Skeletal muscle tissue (tissue), 4 donors: ENCODE data around the gene HMGN4. TPM values are rescaled to one million over a fixed set of nuclear protein-coding genes. Genes with fewer than 3 reads are reported as not detected.
A peak's percentile ranks its signal among the peaks of the same experiment; 100 is the strongest.

Source experiments
- H3K27ac ChIP-seq: one replicate; pipeline ENCODE4 v1.7.0; 2013; ENCODE audit warnings: mild to moderate bottlenecking, low read depth, low read length, inconsistent platforms
- H3K27me3 ChIP-seq, 3 donors: one replicate each; pipeline ENCODE4 v1.7.0; 2013; ENCODE audit warnings: low read length in 3 of 3; ENCODE audit not compliant: control insufficient read depth in 3 of 3, insufficient read depth in 3 of 3
- H3K36me3 ChIP-seq, 3 donors: one replicate each; pipeline ENCODE4 v1.7.0; 2013; ENCODE audit warnings: low read length in 3 of 3; ENCODE audit not compliant: control insufficient read depth in 3 of 3, insufficient read depth in 3 of 3
- H3K4me1 ChIP-seq, 3 donors: one replicate each; pipeline ENCODE4 v1.7.0; 2013; ENCODE audit warnings: low read length in 3 of 3, mild to moderate bottlenecking in 3 of 3; ENCODE audit not compliant: control insufficient read depth in 3 of 3, insufficient read depth in 3 of 3
- H3K4me3 ChIP-seq, 3 donors: one replicate each; pipeline ENCODE4 v1.7.0; 2013; ENCODE audit warnings: low read length in 3 of 3
- H3K9ac ChIP-seq, 3 donors: one replicate each; pipeline ENCODE4 v1.7.0; 2013; ENCODE audit warnings: low read length in 3 of 3, mild to moderate bottlenecking in 3 of 3, moderate library complexity in 2 of 3, low read depth in 1 of 3
- H3K9me3 ChIP-seq, 3 donors: one replicate each; pipeline ENCODE4 v1.7.0; 2013; ENCODE audit warnings: low read length in 3 of 3; ENCODE audit not compliant: control insufficient read depth in 3 of 3
- total RNA-seq: library from RNA; depleted of rRNA; stranded (reverse); fragments of >200 nt; gene quantifications from one replicate; pipeline ENCODE4 v1.2.3, GENCODE V29; 2014
- donor health status: Osteomylitis.

The HMGN4 gene
- total RNA-seq, 1 donor from 2014 or later = 45.9 TPM

GRCh38 chr6:26575494-26575939 lies 37.4 kb downstream of the HMGN4 start:
- H3K4me3 ChIP-seq = no peak overlapping the region
- H3K36me3 ChIP-seq = no peaks in the 10 kb centered on the region
- H3K27me3 ChIP-seq = peaks cover 0 to 6% (median 4%) of the 10 kb centered on the region in 3 donors
- H3K9me3 ChIP-seq = peaks cover 0 to 2% (median 0%) of the 10 kb centered on the region in 3 donors
- H3K4me1 ChIP-seq = peaks cover 4 to 6% (median 5%) of the 10 kb centered on the region in 3 donors
- H3K9ac ChIP-seq = no peak overlapping the region
- H3K27ac ChIP-seq = no peak overlapping the region

- Histone ChIP-seq H3K36me3 (no peaks in the 10 kb centered on the region), H3K9me3 (peaks cover 0 to 2% (median 0%) of the 10 kb centered on the region in 3 donors), H3K27me3 (peaks cover 0 to 9% (median 4%) of the 10 kb centered on the region in 3 donors), H3K27ac (no peak overlapping the region), H3K4me1 (peaks cover 4 to 6% (median 5%) of the 10 kb centered on the region in 3 donors), H3K4me3 (peak overlapping the region in 1 of 3 donors; percentile 62), H3K9ac (no peak overlapping the region)
These were observed 38.3 kb downstream of the HMGN4 start for GRCh38 chr6:26576407-26576843.

GRCh38 chr6:26576929-26577719 lies 39.0 kb downstream of the HMGN4 start:
- Histone ChIP-seq H3K27ac (no peak overlapping the region), H3K4me3 (peak overlapping the region in 1 of 3 donors; percentile 62), H3K9me3 (peaks cover 0 to 2% (median 0%) of the 10 kb centered on the region in 3 donors), H3K9ac (no peak overlapping the region), H3K4me1 (peaks cover under 1 to 5% (median 1%) of the 10 kb centered on the region in 3 donors), H3K36me3 (no peaks in the 10 kb centered on the region), H3K27me3 (peaks cover 0 to 10% (median 4%) of the 10 kb centered on the region in 3 donors)

GRCh38 chr6:26577720-26578072 lies 39.5 kb downstream of the HMGN4 start:
- H3K4me1 ChIP-seq = peaks cover 0 to 5% (median 0%) of the 10 kb centered on the region in 3 donors
- peak overlapping the region in 1 of 3 donors; percentile 62 for H3K4me3 ChIP-seq
- peaks cover 0 to 2% (median 0%) of the 10 kb centered on the region in 3 donors for H3K9me3 ChIP-seq
- H3K27ac ChIP-seq = no peak overlapping the region
- no peak overlapping the region for H3K9ac ChIP-seq
- H3K27me3 ChIP-seq = peaks cover 0 to 10% (median 4%) of the 10 kb centered on the region in 3 donors
- no peaks in the 10 kb centered on the region for H3K36me3 ChIP-seq

- Histone ChIP-seq H3K4me1 (peaks cover 0 to 5% (median 0%) of the 10 kb centered on the region in 3 donors), H3K27me3 (peaks cover 0 to 12% (median 7%) of the 10 kb centered on the region in 3 donors), H3K4me3 (no peak overlapping the region), H3K27ac (no peak overlapping the region), H3K36me3 (no peaks in the 10 kb centered on the region), H3K9me3 (peaks cover 0 to 2% (median 0%) of the 10 kb centered on the region in 3 donors), H3K9ac (no peak overlapping the region)
These were observed 40.1 kb downstream of the HMGN4 start for GRCh38 chr6:26578279-26578678.

- Histone ChIP-seq H3K27ac (no peak overlapping the region), H3K27me3 (peaks cover 0 to 15% (median 11%) of the 10 kb centered on the region in 3 donors)
These were observed 40.6 kb downstream of the HMGN4 start for GRCh38 chr6:26578741-26579140.

GRCh38 chr6:26581164-26581915 lies 43.2 kb downstream of the HMGN4 start:
- Histone ChIP-seq H3K27me3 (peaks cover 0 to 25% (median 22%) of the 10 kb centered on the region in 3 donors), H3K9me3 (peaks cover 0 to 2% (median 0%) of the 10 kb centered on the region in 3 donors), H3K9ac (no peak overlapping the region), H3K4me3 (no peak overlapping the region), H3K36me3 (no peaks in the 10 kb centered on the region), H3K27ac (no peak overlapping the region), H3K4me1 (peaks cover 0 to 5% (median 0%) of the 10 kb centered on the region in 3 donors)

More at GRCh38 chr6:26578741-26579140, 40.6 kb downstream of the HMGN4 start:
- Histone ChIP-seq H3K36me3 (no peaks in the 10 kb centered on the region), H3K4me1 (peaks cover 0 to 5% (median 0%) of the 10 kb centered on the region in 3 donors), H3K4me3 (no peak overlapping the region), H3K9ac (no peak overlapping the region), H3K9me3 (peaks cover 0 to 2% (median 0%) of the 10 kb centered on the region in 3 donors)

GRCh38 chr6:26588965-26589364 lies 50.8 kb downstream of the HMGN4 start:
- no peak overlapping the region for H3K4me3 ChIP-seq
- no peaks in the 10 kb centered on the region for H3K9me3 ChIP-seq
- H3K4me1 ChIP-seq = no peaks in the 10 kb centered on the region
- no peak overlapping the region for H3K9ac ChIP-seq
- no peak overlapping the region for H3K27ac ChIP-seq
- H3K27me3 ChIP-seq = peaks cover 7 to 18% (median 14%) of the 10 kb centered on the region in 3 donors
- H3K36me3 ChIP-seq = no peaks in the 10 kb centered on the region

GRCh38 chr6:26592649-26593048 lies 54.5 kb downstream of the HMGN4 start:
- Histone ChIP-seq H3K27me3 (peaks cover 4 to 13% (median 5%) of the 10 kb centered on the region in 3 donors), H3K4me1 (peaks cover 3 to 12% (median 8%) of the 10 kb centered on the region in 3 donors), H3K4me3 (no peak overlapping the region), H3K9ac (no peak overlapping the region), H3K36me3 (peaks cover 0 to 3% (median 0%) of the 10 kb centered on the region in 3 donors), H3K9me3 (no peaks in the 10 kb centered on the region), H3K27ac (no peak overlapping the region)
